ENCODE results near the gene TRIM41.

TRIM41 gene

GRCh38 chr5:181224390-181225229, 1.5 kb downstream of the TRIM41 start:
- no peak for TF ChIP-seq TSHZ2 (CRISPR knock-in tag; IDR thresholded peaks at IDR 0.05)
- TF ChIP-seq, protein P1, sequence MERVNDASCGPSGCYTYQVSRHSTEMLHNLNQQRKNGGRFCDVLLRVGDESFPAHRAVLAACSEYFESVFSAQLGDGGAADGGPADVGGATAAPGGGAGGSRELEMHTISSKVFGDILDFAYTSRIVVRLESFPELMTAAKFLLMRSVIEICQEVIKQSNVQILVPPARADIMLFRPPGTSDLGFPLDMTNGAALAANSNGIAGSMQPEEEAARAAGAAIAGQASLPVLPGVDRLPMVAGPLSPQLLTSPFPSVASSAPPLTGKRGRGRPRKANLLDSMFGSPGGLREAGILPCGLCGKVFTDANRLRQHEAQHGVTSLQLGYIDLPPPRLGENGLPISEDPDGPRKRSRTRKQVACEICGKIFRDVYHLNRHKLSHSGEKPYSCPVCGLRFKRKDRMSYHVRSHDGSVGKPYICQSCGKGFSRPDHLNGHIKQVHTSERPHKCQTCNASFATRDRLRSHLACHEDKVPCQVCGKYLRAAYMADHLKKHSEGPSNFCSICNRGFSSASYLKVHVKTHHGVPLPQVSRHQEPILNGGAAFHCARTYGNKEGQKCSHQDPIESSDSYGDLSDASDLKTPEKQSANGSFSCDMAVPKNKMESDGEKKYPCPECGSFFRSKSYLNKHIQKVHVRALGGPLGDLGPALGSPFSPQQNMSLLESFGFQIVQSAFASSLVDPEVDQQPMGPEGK (CRISPR knock-in tag; IDR thresholded peaks at IDR 0.05; ENCODE audit: borderline replicate concordance): no peak
- TF ChIP-seq ISL1 (CRISPR knock-in tag; IDR thresholded peaks at IDR 0.05): no peak
- no peak for TF ChIP-seq ESRRG (CRISPR knock-in tag; IDR thresholded peaks at IDR 0.05)
- TF ChIP-seq ARNTL (CRISPR knock-in tag; IDR thresholded peaks at IDR 0.05; ENCODE audit: borderline replicate concordance, low read depth): no peak
- TF ChIP-seq ZNF8 (CRISPR knock-in tag; IDR thresholded peaks at IDR 0.05): no peak
- TF ChIP-seq CSDC2 (CRISPR knock-in tag; IDR thresholded peaks at IDR 0.05): no peak
- no peak for TF ChIP-seq TCF4 (CRISPR knock-in tag; IDR thresholded peaks at IDR 0.05; ENCODE audit: borderline replicate concordance)
- TF ChIP-seq ZNF565 (CRISPR knock-in tag; conservative IDR thresholded peaks at IDR 0.05; ENCODE audit: low read depth): no peak
- TF ChIP-seq PPARA (CRISPR knock-in tag; IDR thresholded peaks at IDR 0.05; ENCODE audit: borderline replicate concordance): no peak
- TF ChIP-seq ZFP3 (CRISPR knock-in tag; IDR thresholded peaks at IDR 0.05): no peak
- TF ChIP-seq, protein P2, sequence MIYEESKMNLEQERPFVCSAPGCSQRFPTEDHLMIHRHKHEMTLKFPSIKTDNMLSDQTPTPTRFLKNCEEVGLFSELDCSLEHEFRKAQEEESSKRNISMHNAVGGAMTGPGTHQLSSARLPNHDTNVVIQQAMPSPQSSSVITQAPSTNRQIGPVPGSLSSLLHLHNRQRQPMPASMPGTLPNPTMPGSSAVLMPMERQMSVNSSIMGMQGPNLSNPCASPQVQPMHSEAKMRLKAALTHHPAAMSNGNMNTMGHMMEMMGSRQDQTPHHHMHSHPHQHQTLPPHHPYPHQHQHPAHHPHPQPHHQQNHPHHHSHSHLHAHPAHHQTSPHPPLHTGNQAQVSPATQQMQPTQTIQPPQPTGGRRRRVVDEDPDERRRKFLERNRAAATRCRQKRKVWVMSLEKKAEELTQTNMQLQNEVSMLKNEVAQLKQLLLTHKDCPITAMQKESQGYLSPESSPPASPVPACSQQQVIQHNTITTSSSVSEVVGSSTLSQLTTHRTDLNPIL (CRISPR knock-in tag; IDR thresholded peaks at IDR 0.05; ENCODE audit: low read depth): no peak
- no peak for TF ChIP-seq OSR1 (CRISPR knock-in tag; IDR thresholded peaks at IDR 0.05)
- no peak for TF ChIP-seq ZFP30 (CRISPR knock-in tag; IDR thresholded peaks at IDR 0.05)
- no peak for TF ChIP-seq BACH2 (CRISPR knock-in tag; IDR thresholded peaks at IDR 0.05; ENCODE audit: borderline replicate concordance)
- TF ChIP-seq GLIS3 (CRISPR knock-in tag; IDR thresholded peaks at IDR 0.05): no peak
- no peak for TF ChIP-seq ZC3H10 (CRISPR knock-in tag; IDR thresholded peaks at IDR 0.05)
- TF ChIP-seq TOX (CRISPR knock-in tag; IDR thresholded peaks at IDR 0.05; ENCODE audit: borderline replicate concordance): no peak
- TF ChIP-seq RARB (CRISPR knock-in tag; IDR thresholded peaks at IDR 0.05): no peak
- ATAC-seq: no peak

GRCh38 chr5:181229996-181230395, 6.9 kb downstream of the TRIM41 start:
- TF ChIP-seq ZFP30 (CRISPR knock-in tag; IDR thresholded peaks at IDR 0.05) (no peak), CSRNP3 (CRISPR knock-in tag; IDR thresholded peaks at IDR 0.05) (no peak)
- no peak for ATAC-seq

DNA sequence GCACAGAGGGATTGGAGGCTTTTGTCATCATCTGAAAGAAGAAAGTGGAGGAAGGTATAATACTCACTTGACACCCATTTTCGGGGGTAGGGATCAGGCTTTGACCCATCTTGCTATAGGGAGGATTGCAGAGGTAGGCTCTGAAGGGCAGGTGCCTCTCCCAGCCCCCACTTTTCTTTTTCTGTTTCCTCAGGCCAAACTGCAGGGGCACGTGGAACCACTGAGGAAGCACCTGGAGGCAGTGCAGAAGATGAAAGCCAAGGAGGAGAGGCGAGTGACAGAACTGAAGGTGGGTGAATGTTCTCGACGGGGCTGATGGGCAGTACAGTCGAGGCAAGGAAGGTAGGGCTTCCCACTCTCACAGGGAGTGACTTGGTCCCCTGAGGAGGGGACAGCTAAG, 7.5 kb downstream of the TRIM41 start:
- ATAC-seq: no peak
- TF ChIP-seq TSHZ2 (CRISPR knock-in tag; IDR thresholded peaks at IDR 0.05): no peak
- TF ChIP-seq, protein P1 (CRISPR knock-in tag; IDR thresholded peaks at IDR 0.05; ENCODE audit: borderline replicate concordance): no peak

All from SK-N-SH treated with all-trans-retinoic acid at 6 μM for 48 hours (cell line).